PC-9 (cell line): Measurements from ENCODE around the gene PLA2G3. TPM values are rescaled to one million over a fixed set of nuclear protein-coding genes. Genes with fewer than 3 reads are reported as not detected.

Source experiments
- Bru-seq: library from RNA; stranded (reverse); fragments of 400-500 nt; gene quantifications from one replicate; lab custom pipeline; 2021; lab: Mats Ljungman, UMichigan
- BruChase-seq, 2 experiments: library from RNA; stranded (reverse); fragments of 400-500 nt; gene quantifications; one replicate each; lab custom pipeline; 2021; lab: Mats Ljungman, UMichigan
- BruUV-seq: library from RNA; stranded (reverse); fragments of 400-500 nt; replicated peaks from 2 replicates; lab custom pipeline; 2021; lab: Mats Ljungman, UMichigan
- CTCF ChIA-PET: fragments of 300-600 bp; sonication (Branson Sonifier 250); formaldehyde crosslinking; loops from one replicate; lab custom pipeline; 2022; ENCODE audit warnings: antibody characterized with exemption; lab: Charles Lee
- POLR2A ChIA-PET: fragments of 300-600 bp; sonication (Branson Sonifier 250); formaldehyde crosslinking; loops from one replicate; lab custom pipeline; 2022; ENCODE audit warnings: antibody characterized with exemption; ENCODE audit not compliant: unreplicated experiment; lab: Charles Lee
- DNase-seq, 2 experiments: peaks; one replicate each; pipeline versions ENCODE4 v3.0.0 to v3.0.0-alpha.2; 2015 to 2022; ENCODE audit warnings: mixed read lengths in 1 of 2
- H2AFZ ChIP-seq: fragments of 200-600 bp; sonication (generic); 2 replicates; pipeline ENCODE4 v1.8.1; 2017; ENCODE audit warnings: antibody characterized with exemption
- H3F3A ChIP-seq: fragments of 200-600 bp; sonication (generic); 2 replicates; pipeline ENCODE4 v1.8.1; 2017; ENCODE audit warnings: antibody characterized with exemption, mild to moderate bottlenecking, low read depth; ENCODE audit not compliant: insufficient read depth
- H3K27ac ChIP-seq: fragments of 200-600 bp; sonication (generic); 2 replicates; pipeline ENCODE4 v1.6.1; 2016; ENCODE audit warnings: mixed run types
- H3K27me3 ChIP-seq: fragments of 200-600 bp; sonication (generic); 2 replicates; pipeline ENCODE4 v1.6.1; 2016; ENCODE audit warnings: low read depth, mixed run types; ENCODE audit not compliant: insufficient read depth
- H3K36me3 ChIP-seq: fragments of 200-600 bp; sonication (generic); 2 replicates; pipeline ENCODE4 v1.6.1; 2016; ENCODE audit warnings: low read depth, mixed run types
- H3K4me1 ChIP-seq: fragments of 200-600 bp; sonication (generic); replicated peaks from 2 replicates; pipeline ENCODE4 v1.6.1; 2016; ENCODE audit warnings: mixed run types; ENCODE audit not compliant: insufficient read depth
- H3K4me2 ChIP-seq: fragments of 200-600 bp; sonication (generic); 2 replicates; pipeline ENCODE4 v1.6.1; 2017; ENCODE audit warnings: mixed run types
- H3K4me3 ChIP-seq: fragments of 200-600 bp; sonication (generic); 2 replicates; pipeline ENCODE4 v1.6.1; 2016; ENCODE audit warnings: mixed run types
- H3K79me2 ChIP-seq: fragments of 200-600 bp; sonication (generic); 2 replicates; pipeline ENCODE4 v1.6.1; 2017; ENCODE audit warnings: low read depth, mixed run types
- H3K9me2 ChIP-seq: fragments of 200-600 bp; sonication (generic); 2 replicates; pipeline ENCODE4 v1.8.1; 2017; ENCODE audit warnings: mild to moderate bottlenecking; ENCODE audit not compliant: insufficient read depth
- H3K9me3 ChIP-seq: fragments of 200-600 bp; sonication (generic); 2 replicates; pipeline ENCODE4 v1.8.1; 2016; ENCODE audit warnings: low read depth; ENCODE audit not compliant: insufficient read depth
- H4K20me1 ChIP-seq: fragments of 200-600 bp; sonication (generic); 2 replicates; pipeline ENCODE4 v1.8.1; 2017; ENCODE audit not compliant: insufficient read depth
- EZH2 ChIP-seq: fragments of 200-600 bp; sonication (generic); IDR thresholded peaks from 2 replicates; pipeline ENCODE4 v1.8.0; 2017; ENCODE audit warnings: antibody characterized with exemption, low read depth
- intact Hi-C: fragments of 100-400 bp; cut with micrococcal nuclease; formaldehyde crosslinking; loops from one replicate; pipeline ENCODE4 v1.10.0; 2022; ENCODE audit not compliant: unreplicated experiment
- long read RNA-seq: library from polyadenylated mRNA; stranded (forward); transcript quantifications from one replicate; pipeline ENCODE4 v2.0.0, GENCODE V29; 2022
- total RNA-seq: library from RNA; stranded (reverse); gene quantifications from 2 replicates; pipeline ENCODE4 v1.2.3, GENCODE V29; 2021
- TF ChIP-seq, protein P1 (sequence below): fragments of 200-600 bp; sonication (generic); conservative IDR thresholded peaks from 2 replicates; pipeline ENCODE4 v1.6.1; 2017; ENCODE audit warnings: mixed run types, antibody characterized with exemption, mild to moderate bottlenecking, moderate library complexity

PLA2G3 gene, protein sequence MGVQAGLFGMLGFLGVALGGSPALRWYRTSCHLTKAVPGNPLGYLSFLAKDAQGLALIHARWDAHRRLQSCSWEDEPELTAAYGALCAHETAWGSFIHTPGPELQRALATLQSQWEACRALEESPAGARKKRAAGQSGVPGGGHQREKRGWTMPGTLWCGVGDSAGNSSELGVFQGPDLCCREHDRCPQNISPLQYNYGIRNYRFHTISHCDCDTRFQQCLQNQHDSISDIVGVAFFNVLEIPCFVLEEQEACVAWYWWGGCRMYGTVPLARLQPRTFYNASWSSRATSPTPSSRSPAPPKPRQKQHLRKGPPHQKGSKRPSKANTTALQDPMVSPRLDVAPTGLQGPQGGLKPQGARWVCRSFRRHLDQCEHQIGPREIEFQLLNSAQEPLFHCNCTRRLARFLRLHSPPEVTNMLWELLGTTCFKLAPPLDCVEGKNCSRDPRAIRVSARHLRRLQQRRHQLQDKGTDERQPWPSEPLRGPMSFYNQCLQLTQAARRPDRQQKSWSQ
- total RNA-seq (not detected in 2 replicates), Bru-seq, nascent RNA (not detected), BruChase-seq, experiment 1, labeled RNA remaining after a 2-hour chase (not detected), BruChase-seq, experiment 2, labeled RNA remaining after a 6-hour chase (percentile 15 among the genes with signal in this experiment)
- long read RNA-seq = 0 reads

DNA sequence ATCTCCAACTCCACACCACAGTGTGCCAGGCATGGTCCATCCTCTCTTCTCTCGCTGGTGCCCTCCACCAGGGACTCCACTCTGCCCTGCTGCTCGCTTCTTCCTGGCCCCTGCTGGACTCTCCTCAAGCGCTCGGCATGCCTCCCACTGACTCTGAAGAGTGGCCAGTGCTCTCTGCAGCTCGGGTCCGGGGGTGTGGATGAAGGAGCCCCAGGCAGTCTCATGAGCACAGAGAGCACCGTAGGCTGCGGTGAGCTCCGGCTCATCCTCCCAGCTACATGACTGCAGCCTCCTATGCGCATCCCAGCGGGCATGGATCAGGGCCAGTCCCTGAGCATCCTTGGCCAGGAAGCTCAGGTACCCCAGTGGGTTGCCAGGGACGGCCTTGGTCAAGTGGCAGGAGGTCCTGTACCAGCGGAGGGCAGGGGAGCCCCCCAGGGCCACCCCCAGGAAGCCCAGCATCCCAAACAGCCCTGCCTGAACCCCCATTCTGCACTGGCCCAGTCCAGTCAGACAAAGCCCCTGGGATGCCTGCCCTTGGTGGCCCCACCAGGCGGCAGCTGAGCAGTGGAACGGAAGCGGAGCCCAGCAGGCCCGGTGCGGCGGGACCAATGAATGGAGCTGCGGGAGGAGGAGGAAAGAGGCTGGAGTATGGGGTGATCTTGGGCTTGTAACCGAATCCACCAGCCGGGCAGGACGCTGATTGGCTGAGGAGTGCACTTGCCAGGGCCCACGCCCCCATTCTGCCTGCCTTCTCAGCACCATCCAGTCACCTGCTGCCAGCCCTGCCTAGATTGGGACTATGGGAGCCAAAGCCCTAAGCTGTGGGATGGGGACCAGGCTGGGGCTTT is at the start of gene PLA2G3:
Gene PLA2G3, minus strand, starts transcription at position 643 of the 851 bp plus-strand sequence. Its CDS starts 154 bp downstream, at position 489.
- H3K79me2 ChIP-seq = no peaks in the 10 kb centered on the region
- H3K27ac ChIP-seq = no peak within 1 kb of the TSS
- intact Hi-C loops = no loop called here
- peaks cover 6% of the 10 kb centered on the region for H3K27me3 ChIP-seq
- BruUV-seq = no TSS peak
- no peaks in the 10 kb centered on the region for H3K4me1 ChIP-seq
- H4K20me1 ChIP-seq = no peaks in the 10 kb centered on the region
- H3K4me3 ChIP-seq = no peak within 1 kb of the TSS
- TF ChIP-seq, protein P1, sequence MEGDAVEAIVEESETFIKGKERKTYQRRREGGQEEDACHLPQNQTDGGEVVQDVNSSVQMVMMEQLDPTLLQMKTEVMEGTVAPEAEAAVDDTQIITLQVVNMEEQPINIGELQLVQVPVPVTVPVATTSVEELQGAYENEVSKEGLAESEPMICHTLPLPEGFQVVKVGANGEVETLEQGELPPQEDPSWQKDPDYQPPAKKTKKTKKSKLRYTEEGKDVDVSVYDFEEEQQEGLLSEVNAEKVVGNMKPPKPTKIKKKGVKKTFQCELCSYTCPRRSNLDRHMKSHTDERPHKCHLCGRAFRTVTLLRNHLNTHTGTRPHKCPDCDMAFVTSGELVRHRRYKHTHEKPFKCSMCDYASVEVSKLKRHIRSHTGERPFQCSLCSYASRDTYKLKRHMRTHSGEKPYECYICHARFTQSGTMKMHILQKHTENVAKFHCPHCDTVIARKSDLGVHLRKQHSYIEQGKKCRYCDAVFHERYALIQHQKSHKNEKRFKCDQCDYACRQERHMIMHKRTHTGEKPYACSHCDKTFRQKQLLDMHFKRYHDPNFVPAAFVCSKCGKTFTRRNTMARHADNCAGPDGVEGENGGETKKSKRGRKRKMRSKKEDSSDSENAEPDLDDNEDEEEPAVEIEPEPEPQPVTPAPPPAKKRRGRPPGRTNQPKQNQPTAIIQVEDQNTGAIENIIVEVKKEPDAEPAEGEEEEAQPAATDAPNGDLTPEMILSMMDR = no peak
- TF ChIP-seq EZH2 = no peak
- H2AFZ ChIP-seq = no peak within 1 kb of the TSS
- H3K9me3 ChIP-seq = peaks cover 8% of the 10 kb centered on the region
- H3K4me2 ChIP-seq = no peak within 1 kb of the TSS
- peaks cover 8% of the 10 kb centered on the region; the same call in 1 of the 2 replicates for H3F3A ChIP-seq
- peak in 1 of 2 experiments; percentile 19 for DNase-seq
- ChIA-PET POLR2A (no interaction called here), CTCF (interaction anchor here (0.6 kb wide), 1 partner anchor 60 kb away, joined by 3 read pairs; no protein-coding TSS in a partner anchor)
- no peaks in the 10 kb centered on the region for H3K9me2 ChIP-seq
- no peaks in the 10 kb centered on the region for H3K36me3 ChIP-seq

DNA sequence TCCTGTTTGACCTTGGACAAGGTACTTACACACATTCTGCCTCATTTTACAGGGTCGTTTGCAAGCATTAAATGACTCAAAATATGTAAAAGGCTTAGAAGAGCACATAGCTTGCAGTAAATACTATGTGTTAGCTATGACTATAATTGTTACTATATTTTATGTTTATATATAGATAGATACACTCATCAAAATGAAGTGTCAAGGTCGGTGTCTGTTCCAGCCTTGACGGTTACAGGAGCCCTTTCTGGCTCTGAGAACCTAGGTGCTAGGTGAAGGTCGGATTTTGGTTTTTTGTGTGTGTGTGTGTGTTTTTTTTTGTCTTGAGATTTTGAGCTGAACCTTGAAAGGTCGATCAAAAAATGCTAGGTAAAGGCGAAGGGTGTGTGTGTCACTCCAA is 47.3 kb upstream of the PLA2G3 start:
- ChIA-PET CTCF (no interaction called here), POLR2A (interaction anchor here (0.6 kb wide), 1 partner anchor 103 kb away, joined by 4 read pairs; no protein-coding TSS in a partner anchor)

More for the DNA sequence above, 47.3 kb upstream of the PLA2G3 start:
- H3K9me3 ChIP-seq = no peaks in the 10 kb centered on the region
- no peak overlapping the region for H3K4me3 ChIP-seq
- no peak for TF ChIP-seq EZH2
- TF ChIP-seq, protein P1 = no peak
- intact Hi-C loops = no loop called here
- peaks cover 13% of the 10 kb centered on the region; the same call in 1 of the 2 replicates for H3F3A ChIP-seq
- H3K79me2 ChIP-seq = no peaks in the 10 kb centered on the region
- H3K9me2 ChIP-seq = no peaks in the 10 kb centered on the region
- no peak overlapping the region for H2AFZ ChIP-seq
- no peak overlapping the region for H3K27ac ChIP-seq
- DNase-seq = no peak
- H3K36me3 ChIP-seq = peaks cover 20% of the 10 kb centered on the region
- no peaks in the 10 kb centered on the region for H3K27me3 ChIP-seq
- BruUV-seq = no TSS peak
- no peaks in the 10 kb centered on the region for H4K20me1 ChIP-seq
- H3K4me2 ChIP-seq = no peak overlapping the region
- peaks cover 6% of the 10 kb centered on the region for H3K4me1 ChIP-seq
